Right atrium auricular region (tissue), 2 donors: ENCODE measurements around the gene ZNF181. TPM values are rescaled to one million over a fixed set of nuclear protein-coding genes. Genes with fewer than 3 reads are reported as not detected.

Source experiments
- DNase-seq: peaks from one replicate; pipeline ENCODE4 v3.0.0-alpha.2; 2019; ENCODE audit warnings: low spot score
- H3K27ac ChIP-seq, 2 donors: fragments of 200-600 bp; sonication (generic); 1 replicate in 1 of 2; 2 replicates in 1 of 2; pipeline ENCODE4 v1.5.1; 2016 to 2019
- H3K27me3 ChIP-seq, 2 donors: fragments of 200-600 bp; sonication (generic); one replicate each; pipeline versions ENCODE4 v1.5.1 to v1.6.0; 2017 to 2019
- H3K36me3 ChIP-seq: fragments of 200-600 bp; sonication (generic); one replicate; pipeline ENCODE4 v1.5.1; 2016
- H3K4me1 ChIP-seq, 2 donors: fragments of 200-600 bp; sonication (generic); one replicate each; pipeline versions ENCODE4 v1.5.1 to v1.6.0; 2017 to 2019
- H3K4me3 ChIP-seq, 2 donors: fragments of 200-600 bp; sonication (generic); 1 replicate in 1 of 2; 2 replicates in 1 of 2; pipeline ENCODE4 v1.5.1; 2017 to 2019; ENCODE audit warnings: mild to moderate bottlenecking in 1 of 2, moderate library complexity in 1 of 2
- H3K9me3 ChIP-seq, 2 donors: fragments of 200-600 bp; sonication (generic); one replicate each; pipeline ENCODE4 v1.5.1; 2019
- total RNA-seq, 2 donors: library from RNA; depleted of rRNA; stranded (reverse); fragments of >200 nt; gene quantifications; one replicate each; pipeline ENCODE4 v1.1.0, GENCODE V29; 2016
- TF ChIP-seq, protein P1 (sequence below), 2 donors: fragments of 200-600 bp; sonication (generic); IDR thresholded peaks; one replicate each; pipeline ENCODE4 v1.5.1; 2019; ENCODE audit warnings: antibody characterized with exemption in 2 of 2

The ZNF181 gene
- total RNA-seq, 2 donors from 2014 or later: 20.1 to 50.1 TPM

DNA sequence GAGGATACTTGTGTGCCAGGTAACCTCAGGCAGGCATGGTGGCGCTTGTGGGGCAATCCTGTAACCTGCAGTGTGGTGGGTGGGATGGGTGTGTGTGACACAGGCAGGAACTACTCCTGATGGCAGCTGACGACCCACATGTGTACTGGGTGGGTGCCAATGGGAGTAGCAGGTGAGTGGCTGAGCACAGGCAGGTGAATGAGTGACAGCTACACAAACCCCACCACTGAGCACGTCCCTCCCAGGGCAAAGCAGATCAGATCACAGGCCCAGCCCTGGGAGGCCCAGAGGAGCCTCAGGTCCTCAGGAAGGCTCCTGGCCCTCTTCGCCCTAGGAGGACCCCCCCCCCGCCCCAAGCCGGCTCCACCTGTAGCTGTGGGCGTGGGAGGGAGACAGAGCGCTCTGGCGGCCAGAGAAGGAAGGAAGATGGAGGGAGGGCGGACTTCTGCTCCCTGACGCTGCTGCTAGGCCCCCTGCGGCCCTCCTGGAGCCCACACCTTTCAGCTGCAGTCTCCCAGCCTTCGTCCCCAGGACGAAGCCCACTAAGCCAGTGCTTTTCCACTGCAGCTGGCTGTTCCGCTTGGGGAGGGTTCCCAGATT is 1.3 kb upstream of the ZNF181 start:
- no peaks in the 10 kb centered on the region for H3K9me3 ChIP-seq
- no peak for DNase-seq
- H3K36me3 ChIP-seq: peaks cover 6% of the 10 kb centered on the region
- TF ChIP-seq, protein P1, sequence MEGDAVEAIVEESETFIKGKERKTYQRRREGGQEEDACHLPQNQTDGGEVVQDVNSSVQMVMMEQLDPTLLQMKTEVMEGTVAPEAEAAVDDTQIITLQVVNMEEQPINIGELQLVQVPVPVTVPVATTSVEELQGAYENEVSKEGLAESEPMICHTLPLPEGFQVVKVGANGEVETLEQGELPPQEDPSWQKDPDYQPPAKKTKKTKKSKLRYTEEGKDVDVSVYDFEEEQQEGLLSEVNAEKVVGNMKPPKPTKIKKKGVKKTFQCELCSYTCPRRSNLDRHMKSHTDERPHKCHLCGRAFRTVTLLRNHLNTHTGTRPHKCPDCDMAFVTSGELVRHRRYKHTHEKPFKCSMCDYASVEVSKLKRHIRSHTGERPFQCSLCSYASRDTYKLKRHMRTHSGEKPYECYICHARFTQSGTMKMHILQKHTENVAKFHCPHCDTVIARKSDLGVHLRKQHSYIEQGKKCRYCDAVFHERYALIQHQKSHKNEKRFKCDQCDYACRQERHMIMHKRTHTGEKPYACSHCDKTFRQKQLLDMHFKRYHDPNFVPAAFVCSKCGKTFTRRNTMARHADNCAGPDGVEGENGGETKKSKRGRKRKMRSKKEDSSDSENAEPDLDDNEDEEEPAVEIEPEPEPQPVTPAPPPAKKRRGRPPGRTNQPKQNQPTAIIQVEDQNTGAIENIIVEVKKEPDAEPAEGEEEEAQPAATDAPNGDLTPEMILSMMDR (IDR thresholded peaks at IDR 0.05): no peak
- H3K4me1 ChIP-seq: peaks cover 0 to 36% of the 10 kb centered on the region in 2 donors
- H3K27ac ChIP-seq: peak overlapping the region; percentile 99 to 100
- no peaks in the 10 kb centered on the region for H3K27me3 ChIP-seq
- peak overlapping the region; percentile 83 to 86 for H3K4me3 ChIP-seq

DNA sequence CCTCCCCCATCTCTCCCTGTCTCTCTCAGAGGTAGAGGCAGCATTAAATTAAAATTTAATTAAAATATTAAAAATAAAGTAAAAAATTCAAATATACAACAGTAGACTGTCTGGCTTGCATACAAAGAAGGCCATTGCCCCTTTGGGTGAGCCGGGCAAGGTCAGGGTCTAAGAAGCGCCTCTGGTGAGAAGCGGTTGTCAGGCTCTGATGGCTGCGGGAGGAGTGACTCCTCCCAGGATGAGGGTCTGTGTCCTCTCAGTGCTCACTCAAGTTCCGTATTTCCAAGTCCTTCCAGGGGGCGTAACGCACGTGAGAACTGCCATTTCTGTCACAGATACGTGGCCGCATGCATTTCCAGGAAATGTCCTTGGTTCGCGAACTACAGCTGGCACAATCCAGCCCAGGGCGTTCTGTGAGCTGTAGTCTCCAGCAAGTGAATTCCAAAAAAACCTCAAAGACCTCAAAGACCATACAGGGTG is 737 bp upstream of the ZNF181 start:
- peaks cover 11% of the 10 kb centered on the region for H3K36me3 ChIP-seq
- peak; percentile 79 for DNase-seq
- peaks cover 0 to 36% of the 10 kb centered on the region in 2 donors for H3K4me1 ChIP-seq
- peak overlapping the region; percentile 99 to 100 for H3K27ac ChIP-seq
- H3K27me3 ChIP-seq: no peaks in the 10 kb centered on the region
- TF ChIP-seq, protein P1 (IDR thresholded peaks at IDR 0.05): no peak
- H3K4me3 ChIP-seq: peak overlapping the region; percentile 83 to 86
- H3K9me3 ChIP-seq: no peaks in the 10 kb centered on the region

DNA sequence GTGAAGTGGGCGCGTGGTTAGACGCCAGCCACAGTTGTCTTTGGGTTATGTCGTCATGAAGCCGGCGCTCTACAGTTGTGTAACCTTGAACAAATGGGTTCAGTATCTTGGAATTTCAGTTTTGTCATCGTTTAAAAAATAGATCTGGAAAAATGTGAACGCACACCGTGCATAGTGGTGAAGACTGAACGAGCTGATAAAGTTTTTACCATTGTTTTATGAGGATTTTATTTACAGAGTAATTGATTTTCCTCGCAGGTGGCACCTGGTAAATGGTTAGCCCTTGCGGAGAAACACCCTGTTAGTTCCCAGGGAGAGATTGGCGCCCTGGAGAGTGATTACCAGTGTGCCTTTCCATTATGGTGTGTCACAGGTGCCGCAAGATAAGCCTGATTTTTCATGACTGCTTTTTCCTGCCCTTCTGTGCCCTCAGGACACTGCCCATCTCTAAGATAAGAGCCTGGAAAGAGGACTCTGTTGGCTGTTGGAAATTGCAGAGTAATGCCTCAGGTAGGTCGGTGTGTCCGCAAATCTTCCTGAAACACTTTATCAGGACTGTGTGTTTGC is 577 bp downstream of the ZNF181 start:
- TF ChIP-seq, protein P1 (IDR thresholded peaks at IDR 0.05): no peak
- Histone ChIP-seq H3K9me3 (peaks cover 0 to 7% of the 10 kb centered on the region in 2 donors), H3K27ac (peak overlapping the region; percentile 99 to 100), H3K4me1 (peaks cover 0 to 36% of the 10 kb centered on the region in 2 donors), H3K36me3 (peaks cover 20% of the 10 kb centered on the region), H3K27me3 (no peaks in the 10 kb centered on the region), H3K4me3 (peak overlapping the region; percentile 83 to 86)
- no peak for DNase-seq

GRCh38 chr19:34744896-34745690 is 11.1 kb downstream of the ZNF181 start:
- Histone ChIP-seq H3K36me3 (peaks cover 25% of the 10 kb centered on the region), H3K4me3 (no peak overlapping the region), H3K27me3 (no peaks in the 10 kb centered on the region), H3K27ac (no peak overlapping the region), H3K9me3 (peaks cover 0 to 48% of the 10 kb centered on the region in 2 donors), H3K4me1 (no peaks in the 10 kb centered on the region)
- no peak for DNase-seq
- TF ChIP-seq, protein P1 (IDR thresholded peaks at IDR 0.05): no peak

DNA sequence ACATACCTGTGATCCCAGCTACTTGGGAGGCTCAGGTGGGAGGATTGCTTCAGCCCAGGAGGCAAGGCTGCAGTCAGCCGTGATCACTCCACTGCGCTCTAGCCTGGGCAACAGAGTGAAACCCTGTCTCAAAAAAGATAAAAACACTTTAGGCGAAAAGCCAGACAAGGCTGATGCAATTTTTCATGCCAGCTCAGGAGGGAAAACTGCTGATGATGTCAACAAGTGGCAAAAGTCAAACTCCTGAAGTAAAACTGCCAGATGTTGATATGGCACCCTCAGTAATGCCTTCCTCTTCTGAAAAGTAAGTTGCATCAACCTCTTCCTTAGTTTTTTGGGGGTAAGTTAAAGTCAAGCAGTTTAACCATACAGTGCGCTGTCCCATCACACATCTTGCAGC is 23.4 kb downstream of the ZNF181 start:
- Histone ChIP-seq H3K4me3 (no peak overlapping the region), H3K27ac (no peak overlapping the region), H3K4me1 (no peaks in the 10 kb centered on the region), H3K27me3 (no peaks in the 10 kb centered on the region), H3K9me3 (peaks cover 35 to 100% of the 10 kb centered on the region in 2 donors), H3K36me3 (peaks cover 39% of the 10 kb centered on the region)
- no peak for DNase-seq
- TF ChIP-seq, protein P1 (IDR thresholded peaks at IDR 0.05): no peak
